ENCODE measurements around the gene NEU4.
"Not testable (repeated sequence)": the region's sequence is repeated elsewhere in the genome, so short reads cannot be mapped to it uniquely, and the experiment has no call there.

The NEU4 gene

GRCh38 chr2:241833101-241833663, 24.2 kb downstream of the NEU4 start:
- no peak for DNase-seq (ENCODE audit: low read depth in 1 of 2, low spot score in 1 of 2)

GRCh38 chr2:241833756-241834526, 24.9 kb downstream of the NEU4 start:
- not testable (repeated sequence) for DNase-seq (ENCODE audit: low read depth in 1 of 2, low spot score in 1 of 2)

GRCh38 chr2:241834527-241835210, 25.7 kb downstream of the NEU4 start:
- no peak for DNase-seq (ENCODE audit: low read depth in 1 of 2, low spot score in 1 of 2)

GRCh38 chr2:241835611-241836010, 26.6 kb downstream of the NEU4 start:
- DNase-seq (ENCODE audit: low read depth in 1 of 2, low spot score in 1 of 2), result no peak

- no peak for DNase-seq (ENCODE audit: low read depth in 1 of 2, low spot score in 1 of 2)
Measured at GRCh38 chr2:241836292-241836691, 27.3 kb downstream of the NEU4 start.

GRCh38 chr2:241837197-241837965, 28.4 kb downstream of the NEU4 start:
- no peak for DNase-seq (ENCODE audit: low read depth in 1 of 2, low spot score in 1 of 2)

- no peak for DNase-seq (ENCODE audit: low read depth in 1 of 2, low spot score in 1 of 2)
Measured at GRCh38 chr2:241841181-241842066, 32.4 kb downstream of the NEU4 start.

GRCh38 chr2:241842067-241842415, 33.0 kb downstream of the NEU4 start:
- DNase-seq (ENCODE audit: low read depth in 1 of 2, low spot score in 1 of 2), result no peak

GRCh38 chr2:241842620-241843211, 33.7 kb downstream of the NEU4 start:
- DNase-seq (ENCODE audit: low read depth in 1 of 2, low spot score in 1 of 2), result peak in 1 of 2 donors; percentile 27

- no peak for DNase-seq (ENCODE audit: low read depth in 1 of 2, low spot score in 1 of 2)
Measured at GRCh38 chr2:241843321-241844065, 34.5 kb downstream of the NEU4 start.

GRCh38 chr2:241844066-241844728, 35.2 kb downstream of the NEU4 start:
- DNase-seq (ENCODE audit: low read depth in 1 of 2, low spot score in 1 of 2), result peak; percentile 65 to 74

- DNase-seq (ENCODE audit: low read depth in 1 of 2, low spot score in 1 of 2), result no peak
Measured at GRCh38 chr2:241844831-241845578, 36.0 kb downstream of the NEU4 start.

- DNase-seq (ENCODE audit: low read depth in 1 of 2, low spot score in 1 of 2), result no peak
Measured at GRCh38 chr2:241846406-241846805, 37.4 kb downstream of the NEU4 start.

GRCh38 chr2:241848761-241849615, 40.0 kb downstream of the NEU4 start:
- no peak for DNase-seq (ENCODE audit: low read depth in 1 of 2, low spot score in 1 of 2)

- no peak for DNase-seq (ENCODE audit: low read depth in 1 of 2, low spot score in 1 of 2)
Measured at GRCh38 chr2:241849616-241850543, 40.9 kb downstream of the NEU4 start.

All from activated CD4-positive, alpha-beta T cell treated with anti-CD3 and anti-CD28 coated beads, Interleukin-2, amount 50 U/mL, for 24 hours (primary cell).